HG03139 (cell line): ENCODE data around the gene MR1.
A peak's percentile ranks its signal among the peaks of the same experiment; 100 is the strongest.
"Not testable (repeated sequence)": the region's sequence is repeated elsewhere in the genome, so short reads cannot be mapped to it uniquely, and the experiment has no call there.

Experiments used
- ATAC-seq: cut with Tn5 transposase; IDR thresholded peaks from one replicate; pipeline ENCODE4 v1.9.1; 2021; ENCODE audit not compliant: unreplicated experiment

MR1 gene

GRCh38 chr1:181028615-181029014, 5.2 kb upstream of the MR1 start:
- no peak for ATAC-seq

GRCh38 chr1:181032535-181032934, 1.2 kb upstream of the MR1 start:
- ATAC-seq: no peak

GRCh38 chr1:181033128-181033798, 520 bp upstream of the MR1 start:
- ATAC-seq: no peak

GRCh38 chr1:181035210-181035609, 1.4 kb downstream of the MR1 start:
- not testable (repeated sequence) for ATAC-seq

GRCh38 chr1:181036107-181036836, 2.5 kb downstream of the MR1 start:
- ATAC-seq: no peak

- ATAC-seq: no peak
Measured at GRCh38 chr1:181037386-181037785, 3.6 kb downstream of the MR1 start.

- ATAC-seq: no peak
Measured at GRCh38 chr1:181038399-181038873, 4.7 kb downstream of the MR1 start.

- no peak for ATAC-seq
Measured at GRCh38 chr1:181040284-181040865, 6.6 kb downstream of the MR1 start.

- ATAC-seq: no peak
Measured at GRCh38 chr1:181043025-181043888, 9.5 kb downstream of the MR1 start.

GRCh38 chr1:181044449-181044966, 10.7 kb downstream of the MR1 start:
- ATAC-seq: peak; percentile 72

GRCh38 chr1:181045946-181046345, 12.2 kb downstream of the MR1 start:
- not testable (repeated sequence) for ATAC-seq

GRCh38 chr1:181049378-181049777, 15.6 kb downstream of the MR1 start:
- no peak for ATAC-seq

- ATAC-seq: no peak
Measured at GRCh38 chr1:181050922-181051321, 17.1 kb downstream of the MR1 start.

- ATAC-seq: no peak
Measured at GRCh38 chr1:181056560-181056959, 22.8 kb downstream of the MR1 start.

GRCh38 chr1:181057079-181057478, 23.3 kb downstream of the MR1 start:
- ATAC-seq: no peak

GRCh38 chr1:181059435-181059834, 25.7 kb downstream of the MR1 start:
- no peak for ATAC-seq

- no peak for ATAC-seq
Measured at GRCh38 chr1:181060066-181060465, 26.3 kb downstream of the MR1 start.

- ATAC-seq: not testable (repeated sequence)
Measured at GRCh38 chr1:181060947-181061346, 27.2 kb downstream of the MR1 start.

- ATAC-seq: no peak
Measured at GRCh38 chr1:181061487-181061886, 27.7 kb downstream of the MR1 start.

GRCh38 chr1:181061891-181062835, 28.4 kb downstream of the MR1 start:
- peak; percentile 69 for ATAC-seq
